Globus pallidus (tissue), 1 donor: ENCODE data around the gene NEO1.

Experiments used
- DNase-seq: peaks from one replicate; pipeline ENCODE4 v3.0.0-alpha.2; 2015; ENCODE audit warnings: low spot score

NEO1 gene, protein sequence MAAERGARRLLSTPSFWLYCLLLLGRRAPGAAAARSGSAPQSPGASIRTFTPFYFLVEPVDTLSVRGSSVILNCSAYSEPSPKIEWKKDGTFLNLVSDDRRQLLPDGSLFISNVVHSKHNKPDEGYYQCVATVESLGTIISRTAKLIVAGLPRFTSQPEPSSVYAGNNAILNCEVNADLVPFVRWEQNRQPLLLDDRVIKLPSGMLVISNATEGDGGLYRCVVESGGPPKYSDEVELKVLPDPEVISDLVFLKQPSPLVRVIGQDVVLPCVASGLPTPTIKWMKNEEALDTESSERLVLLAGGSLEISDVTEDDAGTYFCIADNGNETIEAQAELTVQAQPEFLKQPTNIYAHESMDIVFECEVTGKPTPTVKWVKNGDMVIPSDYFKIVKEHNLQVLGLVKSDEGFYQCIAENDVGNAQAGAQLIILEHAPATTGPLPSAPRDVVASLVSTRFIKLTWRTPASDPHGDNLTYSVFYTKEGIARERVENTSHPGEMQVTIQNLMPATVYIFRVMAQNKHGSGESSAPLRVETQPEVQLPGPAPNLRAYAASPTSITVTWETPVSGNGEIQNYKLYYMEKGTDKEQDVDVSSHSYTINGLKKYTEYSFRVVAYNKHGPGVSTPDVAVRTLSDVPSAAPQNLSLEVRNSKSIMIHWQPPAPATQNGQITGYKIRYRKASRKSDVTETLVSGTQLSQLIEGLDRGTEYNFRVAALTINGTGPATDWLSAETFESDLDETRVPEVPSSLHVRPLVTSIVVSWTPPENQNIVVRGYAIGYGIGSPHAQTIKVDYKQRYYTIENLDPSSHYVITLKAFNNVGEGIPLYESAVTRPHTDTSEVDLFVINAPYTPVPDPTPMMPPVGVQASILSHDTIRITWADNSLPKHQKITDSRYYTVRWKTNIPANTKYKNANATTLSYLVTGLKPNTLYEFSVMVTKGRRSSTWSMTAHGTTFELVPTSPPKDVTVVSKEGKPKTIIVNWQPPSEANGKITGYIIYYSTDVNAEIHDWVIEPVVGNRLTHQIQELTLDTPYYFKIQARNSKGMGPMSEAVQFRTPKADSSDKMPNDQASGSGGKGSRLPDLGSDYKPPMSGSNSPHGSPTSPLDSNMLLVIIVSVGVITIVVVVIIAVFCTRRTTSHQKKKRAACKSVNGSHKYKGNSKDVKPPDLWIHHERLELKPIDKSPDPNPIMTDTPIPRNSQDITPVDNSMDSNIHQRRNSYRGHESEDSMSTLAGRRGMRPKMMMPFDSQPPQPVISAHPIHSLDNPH (N-terminal part only)

DNA sequence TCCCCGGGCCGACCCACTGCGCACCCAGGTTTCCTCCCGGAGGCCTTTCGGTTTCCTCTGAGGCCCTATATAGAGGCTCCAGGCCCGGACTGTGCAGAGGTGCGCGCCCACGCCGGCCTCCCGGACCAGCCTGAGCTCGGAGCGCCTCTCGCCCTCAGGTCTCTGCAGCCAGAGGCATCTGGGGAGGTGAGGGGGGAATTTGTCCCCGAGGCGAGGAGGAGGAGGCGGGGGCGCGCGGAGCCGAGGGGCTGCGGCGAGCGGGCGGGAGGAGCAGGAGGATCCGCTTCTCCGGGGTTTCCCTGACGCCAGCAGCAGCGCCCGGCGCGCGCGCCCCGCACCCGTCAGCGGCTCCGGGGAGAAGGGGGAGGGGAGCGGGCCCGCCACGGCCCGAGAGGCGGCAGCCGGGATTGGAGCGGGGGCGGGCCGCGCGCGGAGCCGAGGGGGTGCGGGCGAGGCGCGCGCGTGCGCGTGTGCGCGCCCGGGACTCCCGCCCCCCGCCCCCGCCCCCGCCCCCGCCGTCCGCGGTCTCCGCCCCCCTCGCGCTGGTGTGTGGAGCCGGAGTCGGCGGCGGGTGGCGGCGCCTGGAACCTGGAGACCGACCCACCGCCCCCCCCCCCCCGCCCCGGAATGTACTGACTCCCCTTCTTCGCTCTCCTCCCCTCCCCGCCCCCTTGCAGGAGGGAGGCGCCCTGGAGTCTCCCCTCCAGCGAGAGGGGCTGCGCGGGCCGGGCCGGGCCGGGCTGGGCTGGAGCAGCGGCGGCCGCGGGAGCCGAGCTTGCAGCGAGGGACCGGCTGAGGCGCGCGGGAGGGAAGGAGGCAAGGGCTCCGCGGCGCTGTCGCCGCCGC, at the start of gene NEO1:
Gene NEO1, plus strand, starts transcription at position 657 of the 846 bp plus-strand sequence. CDS start 213 bp downstream, outside the sequence.
- peak; percentile 94 for DNase-seq

DNA sequence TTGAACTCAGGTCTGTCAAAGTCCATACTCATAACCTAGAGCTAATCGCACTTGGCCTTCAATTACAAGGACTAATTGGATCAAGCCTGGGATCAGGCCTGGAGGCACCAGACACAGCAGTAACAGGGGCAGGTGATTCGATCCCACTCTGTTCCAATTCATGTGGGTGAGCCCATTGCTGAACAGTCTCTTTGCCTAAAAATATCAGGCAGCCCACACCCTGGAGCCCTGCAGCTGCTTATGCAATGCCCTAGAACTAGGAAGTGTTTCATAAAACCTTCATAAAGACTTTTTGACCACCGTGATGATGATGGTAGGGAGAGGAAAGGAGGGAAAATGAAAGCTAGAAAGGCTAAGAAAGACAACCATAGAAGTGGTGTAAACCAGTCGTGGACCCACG, 47.8 kb upstream of the NEO1 start:
- DNase-seq, result no peak

DNA sequence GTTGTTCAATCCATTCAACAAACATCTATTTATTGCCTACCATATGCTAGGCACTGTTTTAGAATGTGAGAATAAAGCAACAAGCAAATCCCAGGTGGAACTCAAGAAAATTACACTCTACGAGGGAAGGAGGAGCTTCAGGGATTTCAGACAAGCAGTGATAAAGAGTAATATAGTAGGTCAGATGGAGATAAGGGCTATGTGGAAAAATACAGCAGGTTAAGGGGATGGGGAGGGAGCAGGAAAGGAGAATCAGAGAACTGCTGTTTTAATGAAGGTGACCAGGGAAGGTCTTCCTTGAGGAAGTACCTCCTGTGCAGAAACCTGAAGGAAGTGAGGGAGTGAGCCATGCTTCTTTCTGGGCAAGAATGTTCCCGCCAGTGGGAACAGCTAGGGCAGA, 47.2 kb upstream of the NEO1 start:
- DNase-seq, result no peak

DNA sequence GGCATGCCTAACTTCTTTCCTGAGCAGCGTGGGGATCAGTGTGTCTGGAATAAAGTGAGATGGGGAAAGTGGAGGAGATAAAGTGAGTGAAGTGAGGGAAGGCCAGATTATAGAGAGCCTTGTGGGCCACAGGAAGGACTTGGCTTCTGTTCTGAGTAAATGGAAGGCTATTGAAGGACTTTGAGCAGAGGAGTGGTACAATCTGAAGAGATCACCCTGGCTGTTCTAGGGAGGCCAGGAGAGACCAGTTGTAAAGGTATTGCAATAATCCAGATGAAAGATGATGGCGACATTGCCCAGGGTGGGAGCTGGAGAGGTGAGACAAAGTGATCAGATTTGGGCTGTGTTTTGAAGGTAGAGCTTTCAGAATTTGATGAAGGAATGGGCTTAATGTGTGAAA, 46.8 kb upstream of the NEO1 start:
- DNase-seq, result no peak

DNA sequence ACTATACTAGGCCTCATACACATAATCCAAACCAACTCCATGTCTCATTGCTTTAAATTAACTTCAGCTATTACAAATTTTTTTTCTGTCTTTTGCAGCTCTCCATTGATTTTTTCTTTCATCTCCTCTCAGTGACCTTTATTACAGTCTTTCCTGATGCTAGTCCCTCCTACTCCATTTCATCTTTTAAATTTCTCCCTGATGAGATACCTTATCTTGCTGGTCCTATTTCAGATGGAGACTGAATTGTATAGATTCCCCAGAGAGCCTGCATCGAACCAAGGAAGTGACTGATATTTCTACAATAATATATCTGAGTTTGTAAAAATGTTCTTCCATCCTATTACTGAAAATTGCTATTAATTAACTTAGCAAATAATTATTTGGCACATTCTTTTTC, 45.7 kb upstream of the NEO1 start:
- DNase-seq, result no peak

DNA sequence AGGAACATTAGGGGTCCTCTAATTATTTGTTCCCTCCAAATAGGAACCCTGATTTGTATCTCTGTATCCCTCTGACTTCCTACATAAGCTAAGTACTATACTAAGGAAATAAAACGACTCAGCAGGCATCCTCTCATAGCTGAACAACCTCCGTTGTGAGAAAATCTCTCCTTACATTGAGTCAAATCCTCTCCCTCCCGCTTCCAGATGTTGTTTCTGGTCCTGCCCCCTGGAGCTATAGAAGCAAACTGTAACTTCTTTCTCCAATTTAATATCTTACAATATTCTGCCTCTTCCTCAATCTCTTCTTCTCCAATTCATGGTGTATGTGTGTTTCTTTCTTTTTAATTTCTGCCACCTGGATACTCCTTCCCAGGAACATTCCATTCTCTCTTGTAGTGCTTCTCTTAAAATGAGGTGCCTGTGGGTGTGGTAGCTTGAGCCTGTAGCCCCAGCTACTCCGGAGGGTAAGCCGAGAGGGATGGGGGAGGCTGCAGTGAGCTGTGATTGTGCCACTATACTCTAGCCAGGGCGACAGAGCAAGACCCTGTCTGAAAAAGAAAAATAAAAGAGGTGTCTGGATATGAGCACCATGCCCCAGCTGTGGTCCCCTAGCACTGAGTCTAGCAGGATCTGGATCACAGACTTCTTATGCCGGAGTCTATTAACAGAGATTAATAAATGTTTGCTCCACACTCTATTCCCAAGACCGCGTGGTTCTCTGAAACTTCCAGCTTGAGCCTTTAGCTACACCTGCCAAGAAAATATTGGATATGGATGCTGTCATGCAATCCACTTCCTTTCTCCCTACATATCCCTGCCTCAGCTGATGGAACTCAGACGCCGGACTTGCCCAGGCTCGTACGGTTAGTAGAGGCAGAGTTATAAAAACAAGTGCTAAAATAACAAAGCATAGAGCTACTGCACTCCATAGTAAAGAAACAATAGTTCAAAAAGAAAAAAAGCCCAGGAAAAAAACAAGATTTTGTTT, 42.9 kb upstream of the NEO1 start:
- no peak for DNase-seq

DNA sequence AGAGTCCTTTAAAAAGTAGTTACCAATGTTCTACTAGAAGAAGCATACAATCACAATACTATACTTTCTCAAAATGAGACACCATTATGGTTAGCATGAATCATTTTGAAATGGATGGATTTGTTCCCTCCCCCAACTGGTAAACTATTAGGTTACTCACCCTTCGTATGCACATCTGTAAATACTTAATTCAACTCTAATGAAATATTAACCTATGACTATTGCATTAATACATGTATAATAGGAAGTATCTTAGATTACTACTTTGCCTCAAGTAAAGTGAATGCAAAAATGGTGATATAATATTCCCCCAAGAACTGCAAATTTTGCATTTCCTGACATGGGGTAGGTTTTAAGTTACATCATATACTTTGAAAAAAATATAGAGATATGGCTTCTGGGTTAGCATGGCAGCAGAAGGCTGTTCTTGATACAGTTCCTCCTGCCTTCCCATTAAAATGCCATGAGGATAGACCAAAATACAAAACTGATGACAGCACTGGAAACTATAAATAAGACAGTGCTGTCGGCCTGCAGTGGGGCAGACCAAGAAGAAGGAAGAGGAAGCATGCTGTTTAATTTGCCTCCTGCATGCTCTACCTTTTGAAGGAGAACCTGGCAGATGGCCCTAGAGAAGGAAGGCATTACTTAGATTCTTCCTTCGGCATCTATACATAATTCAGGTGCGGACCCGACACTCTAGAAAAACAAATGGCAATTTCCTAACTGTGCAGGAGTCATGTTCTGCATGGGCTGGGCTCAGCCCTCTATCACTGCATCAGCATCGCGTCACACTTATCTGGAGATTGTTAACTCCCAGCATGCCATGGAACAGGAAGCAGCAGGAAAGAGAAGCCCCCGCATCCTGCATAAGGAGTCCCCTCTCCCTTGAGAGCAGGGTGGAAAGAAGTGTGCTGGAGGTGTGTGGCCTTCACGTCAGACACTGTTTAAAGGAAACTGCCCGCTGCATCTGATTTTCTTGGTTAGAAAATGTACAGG, 41.8 kb upstream of the NEO1 start:
- no peak for DNase-seq

DNA sequence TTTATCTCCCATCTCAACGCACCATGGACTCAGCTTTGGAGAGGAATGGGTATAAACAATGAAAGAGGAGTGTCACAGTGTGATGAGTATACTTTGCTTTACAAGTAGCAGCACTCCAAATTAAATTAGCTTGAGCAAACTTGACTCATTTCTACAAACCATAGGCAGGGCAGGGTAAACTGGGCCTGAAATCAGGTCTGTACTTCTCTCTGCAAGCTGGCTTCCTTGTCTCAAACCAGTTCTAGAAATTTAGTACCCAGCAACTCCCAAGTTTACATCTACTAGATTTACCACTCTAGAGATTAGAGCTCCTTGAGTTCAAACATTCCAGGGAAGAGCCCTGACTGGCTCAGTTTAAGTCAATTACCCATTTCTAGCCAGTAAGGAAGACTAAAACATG, 37.4 kb upstream of the NEO1 start:
- no peak for DNase-seq

DNA sequence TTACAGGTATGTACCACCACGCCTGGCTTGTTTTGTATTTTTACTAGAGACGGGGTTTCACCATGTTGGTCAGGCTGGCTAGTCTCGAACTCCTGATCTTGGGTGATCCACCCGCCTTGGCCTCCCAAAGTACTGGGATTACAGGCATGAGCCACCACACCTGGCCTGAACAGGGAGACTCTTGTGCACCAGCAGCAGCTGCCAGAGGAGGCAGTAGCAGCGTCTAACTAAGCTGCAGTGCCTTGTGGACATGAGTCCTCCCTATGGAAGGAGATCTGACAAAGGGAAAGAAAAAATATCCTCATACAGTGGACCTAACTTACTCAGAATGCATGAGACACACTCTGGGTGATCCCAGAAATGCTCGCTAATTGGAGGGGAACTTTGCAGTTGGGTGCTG, 36.8 kb upstream of the NEO1 start:
- no peak for DNase-seq

DNA sequence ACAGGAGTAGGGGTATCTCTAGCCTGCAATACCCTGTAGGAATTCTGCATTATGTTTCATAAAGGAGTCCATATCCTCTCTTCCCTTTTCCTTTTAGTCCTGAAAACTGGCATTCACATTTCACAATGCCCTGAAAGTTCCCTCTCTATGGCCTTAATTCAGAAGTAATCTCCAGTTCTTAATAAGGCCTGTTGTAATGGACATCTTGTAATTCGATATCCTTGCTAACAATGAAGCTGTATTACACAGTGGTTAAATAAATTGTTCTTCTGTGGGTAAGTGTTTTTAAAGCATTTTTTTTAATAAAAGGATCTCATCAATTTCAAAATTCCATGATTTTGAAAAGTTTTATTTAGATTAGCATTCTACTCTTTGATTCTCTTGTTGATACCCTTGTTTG, 34.3 kb upstream of the NEO1 start:
- no peak for DNase-seq

DNA sequence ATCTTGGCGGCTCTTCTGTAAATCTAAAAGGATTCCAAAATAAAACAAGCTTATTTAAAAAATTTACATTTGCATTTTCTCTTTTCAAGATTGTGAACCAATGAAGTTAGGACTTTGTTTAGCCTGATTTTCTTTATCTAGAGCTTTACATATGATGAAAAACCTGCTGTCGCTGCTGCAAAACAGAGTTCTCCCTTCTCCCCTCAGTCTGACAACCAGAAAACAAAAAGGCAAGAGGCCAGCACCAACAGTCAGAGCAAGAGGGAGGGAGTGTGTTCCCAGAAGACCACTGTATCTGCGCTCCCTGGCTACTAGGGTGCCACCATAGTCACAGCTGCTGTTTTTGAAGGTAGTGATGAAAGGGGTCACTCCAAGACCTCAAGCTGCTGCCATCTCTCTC, 33.1 kb upstream of the NEO1 start:
- DNase-seq, result no peak

DNA sequence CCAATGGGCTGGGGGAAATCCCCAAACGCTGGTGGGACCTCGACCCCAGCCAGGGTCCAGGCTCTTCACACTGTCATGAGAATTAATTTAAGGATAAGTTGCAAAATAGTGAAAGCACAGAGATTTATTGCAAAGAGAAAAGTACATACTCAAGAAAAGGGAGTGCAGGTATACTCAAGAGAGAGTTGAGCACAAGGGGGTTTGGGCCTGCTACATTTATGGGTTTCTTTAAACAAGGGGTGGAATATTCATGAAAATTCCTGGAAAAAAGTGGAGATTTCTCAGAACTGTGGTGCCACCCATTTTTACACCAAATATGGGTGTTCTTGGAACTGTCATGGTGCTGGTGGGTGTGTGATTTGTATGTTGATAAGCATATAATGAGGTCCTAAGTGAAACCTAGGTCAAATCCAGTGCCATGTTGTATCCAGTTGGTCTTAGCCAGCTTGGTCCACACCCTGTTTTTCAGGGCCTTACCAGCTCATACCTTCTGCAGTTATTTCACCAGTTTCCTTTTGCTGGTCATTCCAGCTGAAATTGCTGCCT, 32.6 kb upstream of the NEO1 start:
- DNase-seq, result no peak

DNA sequence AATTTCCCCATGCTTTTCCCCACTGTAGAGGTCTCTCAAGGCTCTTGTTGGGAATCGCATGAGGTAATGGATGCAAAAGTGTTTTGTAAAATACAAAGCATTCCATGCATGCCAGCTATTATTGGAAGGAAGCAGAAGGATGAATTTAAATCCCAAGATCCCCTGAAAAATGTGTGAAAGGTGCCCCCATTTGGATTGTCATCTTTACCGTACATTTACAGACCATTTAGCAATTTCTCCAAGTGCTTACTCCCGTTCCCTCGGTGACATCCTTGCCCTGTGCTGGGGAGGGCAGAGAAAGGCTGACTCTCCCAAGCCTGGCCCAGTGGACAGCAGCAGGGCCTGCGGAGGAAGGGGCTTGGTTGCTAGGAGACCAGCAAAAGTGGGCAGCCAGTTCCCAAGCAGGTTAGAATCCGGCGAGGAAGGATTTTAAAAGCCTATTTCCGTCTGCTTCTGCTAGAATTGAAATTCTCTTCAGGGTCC, 31.1 kb upstream of the NEO1 start:
- no peak for DNase-seq

DNA sequence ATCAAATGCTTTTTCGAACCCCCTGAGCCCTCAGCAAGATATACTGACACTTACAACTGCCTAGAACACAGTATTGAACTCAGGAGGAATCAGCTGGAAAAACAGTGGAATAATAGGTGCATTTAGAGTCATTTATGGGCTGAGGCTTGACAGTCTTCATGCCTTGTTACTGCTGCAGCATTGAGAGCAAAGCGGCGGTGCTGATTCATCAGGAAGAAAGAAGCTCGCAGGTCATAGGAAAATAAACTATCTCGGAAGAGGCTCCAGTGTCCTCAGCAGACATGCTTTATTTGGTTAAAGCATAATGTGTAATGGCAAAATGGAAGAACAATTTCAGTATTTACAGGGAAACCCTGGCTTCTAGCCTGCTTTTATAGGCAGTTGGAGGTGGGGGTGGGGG, 30.1 kb upstream of the NEO1 start:
- no peak for DNase-seq

DNA sequence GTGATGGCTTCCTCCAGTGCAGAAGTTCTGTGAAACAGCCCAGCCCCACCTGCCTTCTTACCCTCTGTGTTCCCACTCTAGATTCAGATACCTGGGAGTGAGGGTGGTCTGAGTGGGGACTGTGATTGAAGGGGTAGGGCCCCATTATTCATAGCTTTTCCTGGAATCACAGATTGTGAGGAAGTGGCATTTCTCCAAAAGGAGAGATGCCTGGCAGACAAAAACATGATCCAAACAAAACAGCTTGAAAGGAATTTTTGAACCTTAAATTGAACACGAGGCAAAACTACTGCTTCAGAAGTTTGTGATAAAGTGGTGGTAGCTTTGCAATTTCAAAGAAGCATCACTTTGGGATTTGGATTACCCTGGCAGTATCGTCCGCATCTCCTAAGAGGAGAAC, 29.2 kb upstream of the NEO1 start:
- no peak for DNase-seq

DNA sequence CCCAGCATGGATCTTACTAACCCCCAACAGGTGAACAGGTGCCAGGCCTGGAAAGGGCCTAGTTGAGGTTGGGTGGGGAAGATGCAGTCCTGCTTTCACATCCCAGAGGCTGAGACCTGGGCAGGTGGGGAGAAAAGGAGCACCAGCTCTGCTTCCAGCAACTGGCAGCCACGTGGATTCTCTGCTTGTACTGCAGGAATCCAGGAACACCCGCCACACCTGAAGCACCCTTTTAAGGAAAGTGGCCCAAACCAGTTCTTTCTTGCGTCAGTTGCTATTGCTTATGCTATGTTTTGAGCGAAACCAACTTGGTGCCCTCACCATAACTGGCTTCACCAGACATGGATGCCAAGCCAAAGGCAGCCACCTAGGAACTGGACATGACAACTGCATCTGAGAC, 28.1 kb upstream of the NEO1 start:
- DNase-seq, result no peak

DNA sequence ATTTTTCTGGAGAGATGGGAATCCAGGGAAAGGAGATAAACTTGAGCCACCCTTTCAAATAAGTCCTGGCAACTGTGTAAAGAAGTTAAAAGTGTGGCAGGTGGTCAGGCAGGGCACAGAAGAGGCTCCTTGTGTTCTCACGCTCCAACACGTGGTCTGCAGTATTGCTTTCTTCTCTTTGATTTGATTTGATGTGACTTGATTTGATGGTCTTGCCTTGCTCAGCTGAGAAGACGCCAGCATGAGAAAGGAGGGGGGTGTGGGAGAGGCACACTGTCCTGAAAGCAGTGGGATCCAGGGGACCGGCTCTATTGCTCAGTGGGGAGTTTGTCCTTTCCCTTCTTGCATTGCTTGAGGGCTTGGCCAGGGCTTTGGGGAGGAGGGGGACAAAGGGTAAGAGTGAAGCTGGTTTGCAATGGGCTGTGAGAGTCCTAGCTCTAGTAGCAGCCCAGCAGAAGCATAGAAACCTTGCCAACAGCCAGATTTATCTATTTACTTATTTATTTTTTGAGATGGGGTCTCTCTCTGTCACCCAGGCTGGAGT, 25.7 kb upstream of the NEO1 start:
- DNase-seq, result no peak

DNA sequence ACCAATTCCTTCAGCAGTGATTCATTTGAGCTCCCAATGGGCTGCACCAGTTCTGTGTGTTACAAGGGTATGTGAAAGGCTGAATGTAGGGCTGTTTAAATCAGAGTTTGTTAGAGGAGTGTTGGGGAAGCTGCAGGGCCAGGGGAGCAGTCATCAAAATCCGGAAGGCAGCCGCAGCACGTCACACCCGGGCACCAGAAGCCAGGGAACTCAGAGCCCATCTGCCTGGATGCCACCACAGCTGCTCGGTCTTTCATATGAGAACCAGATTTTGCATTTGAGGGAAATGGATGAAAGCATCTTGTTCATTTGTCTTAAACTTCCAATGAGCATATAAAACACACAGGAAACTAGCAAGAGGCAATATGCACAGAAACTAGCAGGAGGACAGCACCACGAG, 24.2 kb upstream of the NEO1 start:
- DNase-seq, result no peak
